H1 (cell line): ENCODE measurements around the gene TBRG4. TPM values are rescaled to one million over a fixed set of nuclear protein-coding genes. Genes with fewer than 3 reads are reported as not detected.
A peak's percentile ranks its signal among the peaks of the same experiment; 100 is the strongest.

ENCODE experiments used
- ASH2L ChIP-seq: fragments of 200-600, 300-600 bp; sonication (generic); IDR thresholded peaks from one replicate; pipeline ENCODE4 v1.7.1; 2017; ENCODE audit warnings: low read length
- FOSL1 ChIP-seq: IDR thresholded peaks from 2 replicates; pipeline ENCODE4 v1.6.1; 2011; ENCODE audit warnings: mild to moderate bottlenecking, low read depth, low read length, moderate library complexity; ENCODE audit not compliant: insufficient read depth
- KDM4A ChIP-seq: IDR thresholded peaks from one replicate; pipeline ENCODE4 v1.7.1; 2012; ENCODE audit warnings: low read depth, mild to moderate bottlenecking, moderate library complexity, low read length, inconsistent platforms; ENCODE audit not compliant: severe bottlenecking
- KDM5A ChIP-seq: fragments of 200-600 bp; IDR thresholded peaks from 2 replicates; pipeline ENCODE4 v1.7.1; 2012; ENCODE audit warnings: mild to moderate bottlenecking, low read length, inconsistent platforms, mixed read lengths
- POU5F1 ChIP-seq: IDR thresholded peaks from 2 replicates; pipeline ENCODE4 v1.6.1; 2011; ENCODE audit warnings: low read depth, mild to moderate bottlenecking, low read length, moderate library complexity
- RFX5 ChIP-seq: IDR thresholded peaks from 2 replicates; pipeline ENCODE4 v1.6.1; 2011; ENCODE audit warnings: low read depth, low read length, improper control_type of control experiment, borderline replicate concordance
- RNF2 ChIP-seq: fragments of 200-900, 300-1000 bp; sonication (generic); IDR thresholded peaks from 2 replicates; pipeline ENCODE4 v1.7.1; 2016; ENCODE audit warnings: borderline replicate concordance, low read depth, mild to moderate bottlenecking, antibody characterized with exemption, low read length; ENCODE audit not compliant: poor library complexity, severe bottlenecking; ENCODE audit errors: missing control alignments
- SP2 ChIP-seq: IDR thresholded peaks from 2 replicates; pipeline ENCODE4 v1.6.1; 2012; ENCODE audit warnings: mild to moderate bottlenecking, low read length, inconsistent platforms
- polyA plus RNA-seq, 7 experiments: library from polyadenylated mRNA; depleted of rRNA in 3 of 7; stranded (reverse) in 5 of 7; unstranded in 2 of 7; fragments of >200 nt in 5 of 7; fragments of 200-250 nt in 2 of 7; gene quantifications; 1 replicate in 5 of 7; 2 replicates in 1 of 7; 4 replicates in 1 of 7; pipeline versions ENCODE4 v1.2.1 to v1.2.3, GENCODE V29; 2011 to 2013; ENCODE audit warnings: missing spikeins in 2 of 7, mixed read lengths in 2 of 7
- total RNA-seq: library from RNA; stranded (reverse); fragmentation: NEBNext Ultra II Directional; extraction: Animal tissue kit (Norgen Biotek cat#: 25700); gene quantifications from 2 replicates; pipeline ENCODE4 v1.2.1, GENCODE V29; 2021
- TF ChIP-seq, protein P1 (sequence below): fragments of 300-600 bp; sonication (generic); IDR thresholded peaks from 2 replicates; pipeline ENCODE4 v1.7.1; 2012; ENCODE audit warnings: low read length, moderate library complexity, mild to moderate bottlenecking, inconsistent platforms; ENCODE audit not compliant: insufficient replicate concordance

TBRG4 gene
- total and polyA plus RNA-seq, 2 of the 8 experiments (the other 6 are each of a cell fraction or from before 2014, with no cell fraction given), result 110 to 137 TPM

DNA sequence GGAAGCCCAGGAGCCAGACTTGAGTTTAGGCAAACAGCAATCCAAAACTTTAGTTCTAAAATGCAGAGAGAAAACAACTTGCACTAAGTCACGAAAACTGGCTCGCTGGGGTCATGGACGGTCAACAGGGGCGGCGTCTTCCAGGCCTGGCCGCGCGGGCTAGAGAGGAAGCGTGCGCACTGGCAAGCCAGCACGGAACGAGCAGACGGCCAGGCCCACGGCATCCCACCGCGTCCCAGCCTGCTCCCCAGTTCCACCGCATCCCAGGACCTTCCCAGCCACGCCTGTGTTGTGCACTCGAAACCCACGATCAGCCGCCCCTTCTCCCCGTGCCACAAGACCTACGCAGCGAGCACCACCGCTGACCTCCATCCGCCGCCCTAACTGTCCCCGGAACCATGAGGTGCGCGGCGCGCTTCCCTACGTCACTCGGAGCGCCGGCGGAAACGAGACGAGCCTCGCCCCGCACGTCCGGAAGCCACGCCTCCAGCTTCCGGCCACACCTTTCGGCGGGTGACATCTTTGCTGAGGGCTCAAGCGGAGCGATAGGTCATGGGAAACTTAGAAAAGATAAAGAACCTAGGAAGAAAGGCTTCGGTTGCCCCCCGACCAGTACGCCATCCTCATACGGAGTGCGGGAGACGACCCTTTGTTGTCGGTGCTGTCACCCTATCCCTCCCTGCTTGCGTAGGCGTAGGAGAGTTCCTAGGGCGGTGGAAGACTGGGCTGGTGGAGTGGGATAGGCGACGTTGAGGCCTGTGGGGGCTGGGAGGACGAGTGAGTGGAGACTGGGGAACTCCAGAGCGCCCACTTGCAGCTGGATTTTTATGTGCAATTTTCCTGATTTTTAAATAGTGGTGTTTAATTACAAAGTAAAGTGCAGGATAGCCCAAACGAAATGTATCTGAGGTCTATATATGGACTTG is at the start of gene TBRG4 (continued):
- peak; percentile 96 for TF ChIP-seq KDM4A
- peak; percentile 93 for TF ChIP-seq ASH2L
- TF ChIP-seq RFX5, result no peak
- TF ChIP-seq SP2, result no peak
- TF ChIP-seq, protein P1, sequence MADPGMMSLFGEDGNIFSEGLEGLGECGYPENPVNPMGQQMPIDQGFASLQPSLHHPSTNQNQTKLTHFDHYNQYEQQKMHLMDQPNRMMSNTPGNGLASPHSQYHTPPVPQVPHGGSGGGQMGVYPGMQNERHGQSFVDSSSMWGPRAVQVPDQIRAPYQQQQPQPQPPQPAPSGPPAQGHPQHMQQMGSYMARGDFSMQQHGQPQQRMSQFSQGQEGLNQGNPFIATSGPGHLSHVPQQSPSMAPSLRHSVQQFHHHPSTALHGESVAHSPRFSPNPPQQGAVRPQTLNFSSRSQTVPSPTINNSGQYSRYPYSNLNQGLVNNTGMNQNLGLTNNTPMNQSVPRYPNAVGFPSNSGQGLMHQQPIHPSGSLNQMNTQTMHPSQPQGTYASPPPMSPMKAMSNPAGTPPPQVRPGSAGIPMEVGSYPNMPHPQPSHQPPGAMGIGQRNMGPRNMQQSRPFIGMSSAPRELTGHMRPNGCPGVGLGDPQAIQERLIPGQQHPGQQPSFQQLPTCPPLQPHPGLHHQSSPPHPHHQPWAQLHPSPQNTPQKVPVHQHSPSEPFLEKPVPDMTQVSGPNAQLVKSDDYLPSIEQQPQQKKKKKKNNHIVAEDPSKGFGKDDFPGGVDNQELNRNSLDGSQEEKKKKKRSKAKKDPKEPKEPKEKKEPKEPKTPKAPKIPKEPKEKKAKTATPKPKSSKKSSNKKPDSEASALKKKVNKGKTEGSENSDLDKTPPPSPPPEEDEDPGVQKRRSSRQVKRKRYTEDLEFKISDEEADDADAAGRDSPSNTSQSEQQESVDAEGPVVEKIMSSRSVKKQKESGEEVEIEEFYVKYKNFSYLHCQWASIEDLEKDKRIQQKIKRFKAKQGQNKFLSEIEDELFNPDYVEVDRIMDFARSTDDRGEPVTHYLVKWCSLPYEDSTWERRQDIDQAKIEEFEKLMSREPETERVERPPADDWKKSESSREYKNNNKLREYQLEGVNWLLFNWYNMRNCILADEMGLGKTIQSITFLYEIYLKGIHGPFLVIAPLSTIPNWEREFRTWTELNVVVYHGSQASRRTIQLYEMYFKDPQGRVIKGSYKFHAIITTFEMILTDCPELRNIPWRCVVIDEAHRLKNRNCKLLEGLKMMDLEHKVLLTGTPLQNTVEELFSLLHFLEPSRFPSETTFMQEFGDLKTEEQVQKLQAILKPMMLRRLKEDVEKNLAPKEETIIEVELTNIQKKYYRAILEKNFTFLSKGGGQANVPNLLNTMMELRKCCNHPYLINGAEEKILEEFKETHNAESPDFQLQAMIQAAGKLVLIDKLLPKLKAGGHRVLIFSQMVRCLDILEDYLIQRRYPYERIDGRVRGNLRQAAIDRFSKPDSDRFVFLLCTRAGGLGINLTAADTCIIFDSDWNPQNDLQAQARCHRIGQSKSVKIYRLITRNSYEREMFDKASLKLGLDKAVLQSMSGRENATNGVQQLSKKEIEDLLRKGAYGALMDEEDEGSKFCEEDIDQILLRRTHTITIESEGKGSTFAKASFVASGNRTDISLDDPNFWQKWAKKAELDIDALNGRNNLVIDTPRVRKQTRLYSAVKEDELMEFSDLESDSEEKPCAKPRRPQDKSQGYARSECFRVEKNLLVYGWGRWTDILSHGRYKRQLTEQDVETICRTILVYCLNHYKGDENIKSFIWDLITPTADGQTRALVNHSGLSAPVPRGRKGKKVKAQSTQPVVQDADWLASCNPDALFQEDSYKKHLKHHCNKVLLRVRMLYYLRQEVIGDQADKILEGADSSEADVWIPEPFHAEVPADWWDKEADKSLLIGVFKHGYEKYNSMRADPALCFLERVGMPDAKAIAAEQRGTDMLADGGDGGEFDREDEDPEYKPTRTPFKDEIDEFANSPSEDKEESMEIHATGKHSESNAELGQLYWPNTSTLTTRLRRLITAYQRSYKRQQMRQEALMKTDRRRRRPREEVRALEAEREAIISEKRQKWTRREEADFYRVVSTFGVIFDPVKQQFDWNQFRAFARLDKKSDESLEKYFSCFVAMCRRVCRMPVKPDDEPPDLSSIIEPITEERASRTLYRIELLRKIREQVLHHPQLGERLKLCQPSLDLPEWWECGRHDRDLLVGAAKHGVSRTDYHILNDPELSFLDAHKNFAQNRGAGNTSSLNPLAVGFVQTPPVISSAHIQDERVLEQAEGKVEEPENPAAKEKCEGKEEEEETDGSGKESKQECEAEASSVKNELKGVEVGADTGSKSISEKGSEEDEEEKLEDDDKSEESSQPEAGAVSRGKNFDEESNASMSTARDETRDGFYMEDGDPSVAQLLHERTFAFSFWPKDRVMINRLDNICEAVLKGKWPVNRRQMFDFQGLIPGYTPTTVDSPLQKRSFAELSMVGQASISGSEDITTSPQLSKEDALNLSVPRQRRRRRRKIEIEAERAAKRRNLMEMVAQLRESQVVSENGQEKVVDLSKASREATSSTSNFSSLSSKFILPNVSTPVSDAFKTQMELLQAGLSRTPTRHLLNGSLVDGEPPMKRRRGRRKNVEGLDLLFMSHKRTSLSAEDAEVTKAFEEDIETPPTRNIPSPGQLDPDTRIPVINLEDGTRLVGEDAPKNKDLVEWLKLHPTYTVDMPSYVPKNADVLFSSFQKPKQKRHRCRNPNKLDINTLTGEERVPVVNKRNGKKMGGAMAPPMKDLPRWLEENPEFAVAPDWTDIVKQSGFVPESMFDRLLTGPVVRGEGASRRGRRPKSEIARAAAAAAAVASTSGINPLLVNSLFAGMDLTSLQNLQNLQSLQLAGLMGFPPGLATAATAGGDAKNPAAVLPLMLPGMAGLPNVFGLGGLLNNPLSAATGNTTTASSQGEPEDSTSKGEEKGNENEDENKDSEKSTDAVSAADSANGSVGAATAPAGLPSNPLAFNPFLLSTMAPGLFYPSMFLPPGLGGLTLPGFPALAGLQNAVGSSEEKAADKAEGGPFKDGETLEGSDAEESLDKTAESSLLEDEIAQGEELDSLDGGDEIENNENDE, result no peak
- no peak for TF ChIP-seq FOSL1
- TF ChIP-seq KDM5A, result peak; percentile 92
- TF ChIP-seq POU5F1, result no peak
- TF ChIP-seq RNF2, result no peak
